AG08395 (cell line): Measurements from ENCODE around the gene SGSM2.

Experiments
- DNase-seq: peaks from one replicate; pipeline ENCODE4 v3.0.0; 2012; ENCODE audit warnings: mixed read lengths, low spot score

The SGSM2 gene

DNA sequence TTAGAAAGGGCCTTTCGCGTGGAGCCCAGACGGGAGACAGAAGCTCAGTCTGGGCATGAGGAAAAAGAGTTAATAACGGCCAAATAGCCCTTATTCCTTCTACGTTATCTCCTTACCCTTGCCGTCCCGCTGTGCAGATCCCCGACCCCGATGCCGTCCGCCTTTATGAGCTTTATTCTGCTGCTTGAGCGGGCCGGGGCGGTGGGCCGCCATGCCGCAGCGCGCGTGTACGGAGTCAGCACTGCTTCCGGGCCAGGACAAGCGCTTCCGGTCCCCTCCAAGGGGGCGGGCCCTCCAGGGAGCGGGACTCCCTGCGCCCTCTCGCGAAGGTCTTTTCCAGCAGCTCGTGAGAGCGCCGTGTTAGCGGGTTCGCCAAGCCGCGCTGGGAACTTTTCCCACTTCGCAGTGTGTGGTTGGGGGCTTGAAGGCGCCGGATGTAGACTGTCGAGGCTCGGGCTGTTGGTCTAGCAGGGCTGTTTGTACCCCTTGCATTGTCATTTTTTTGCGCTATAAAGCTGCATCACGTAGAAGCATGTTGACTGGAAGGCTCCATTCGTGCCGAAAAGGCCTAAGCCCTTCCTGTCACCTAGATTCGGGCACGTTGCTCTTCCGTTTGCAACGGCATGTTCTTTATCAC, 968 bp upstream of the SGSM2 start, which contains the start of gene TSR1:
Gene TSR1, minus strand, starts transcription at position 243 of the 637 bp plus-strand sequence. Its CDS starts 30 bp downstream, at position 213.
- DNase-seq: peak; percentile 98

DNA sequence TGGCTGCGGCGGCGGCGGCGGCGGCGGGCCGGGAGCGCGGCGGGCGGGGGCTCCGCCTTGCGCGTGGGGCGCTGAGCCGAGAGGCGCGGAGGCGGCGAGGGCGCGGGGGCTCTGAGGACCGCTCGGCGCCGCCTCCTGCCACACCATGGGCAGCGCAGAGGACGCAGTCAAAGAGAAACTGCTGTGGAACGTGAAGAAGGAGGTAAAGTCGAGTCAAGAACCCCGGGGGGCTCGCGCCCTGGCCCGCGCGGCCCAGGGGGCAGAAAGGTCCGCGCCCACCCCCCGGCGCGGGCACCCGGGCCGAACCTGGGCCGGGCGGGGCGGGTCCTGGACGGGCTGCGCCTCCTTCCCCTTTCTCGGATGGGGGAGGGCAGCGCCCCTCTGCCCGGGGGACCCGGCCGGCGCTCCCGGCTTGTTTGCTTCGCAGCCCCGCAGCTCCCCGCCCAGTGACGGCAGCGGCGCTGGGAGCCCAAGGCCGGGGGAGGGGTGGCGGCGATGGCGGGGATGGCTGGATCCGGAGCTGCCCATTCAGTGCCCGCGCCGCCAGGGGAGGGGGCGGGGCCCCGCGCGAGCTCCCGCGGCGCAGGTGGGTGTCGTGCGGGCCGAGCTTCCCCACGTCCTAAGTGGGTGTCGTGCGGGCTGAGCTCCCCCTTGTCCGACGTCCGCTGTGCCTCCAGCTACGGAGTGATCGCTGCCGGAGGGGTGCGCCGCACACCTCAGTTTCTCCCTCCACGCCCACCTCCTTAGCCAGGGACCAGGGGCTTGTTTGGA, 428 bp downstream of the SGSM2 start:
- DNase-seq: peak; percentile 85

- DNase-seq: no peak
Observed at GRCh38 chr17:2338315-2338657, 985 bp downstream of the SGSM2 start.

GRCh38 chr17:2343421-2343820, 6.1 kb downstream of the SGSM2 start:
- no peak for DNase-seq

DNA sequence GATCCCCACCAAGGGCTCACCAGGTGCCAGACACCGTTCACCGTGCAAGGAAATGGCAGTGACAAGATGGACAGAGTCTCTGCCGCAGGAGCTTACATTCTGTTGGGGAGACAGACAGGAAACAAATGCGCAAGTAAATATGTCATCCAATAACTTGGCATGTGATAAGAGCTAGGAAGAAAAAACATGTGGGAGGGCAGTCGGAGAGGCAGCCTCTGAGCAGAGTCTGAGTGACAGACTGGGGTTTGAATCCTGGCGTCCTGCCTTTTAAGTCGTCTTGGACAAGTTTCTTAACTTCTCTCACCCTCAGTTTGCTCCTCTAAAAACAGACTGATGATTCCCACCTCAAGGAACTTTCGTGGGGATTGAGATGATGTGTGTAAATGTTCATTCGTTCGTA, 7.2 kb downstream of the SGSM2 start:
- DNase-seq: no peak

DNA sequence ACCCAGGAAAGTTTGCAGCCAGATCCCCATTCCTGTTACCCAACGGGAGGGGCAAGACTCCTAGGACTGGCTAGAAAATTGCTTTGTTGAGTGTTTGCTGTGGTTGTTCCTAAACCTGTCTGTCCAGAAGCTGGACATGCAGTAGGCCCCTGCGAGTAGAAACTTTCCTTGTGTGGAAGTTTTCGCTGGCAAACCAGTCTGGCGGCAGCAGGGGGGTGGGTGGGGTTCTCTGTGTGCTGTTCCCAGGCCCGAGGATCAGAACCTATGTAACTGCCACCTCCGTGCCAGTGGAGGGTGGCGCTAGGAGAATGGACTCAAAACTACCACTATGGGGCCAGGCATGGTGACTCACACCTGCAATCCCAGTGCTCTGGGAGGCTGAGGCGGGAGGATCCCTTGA, 9.2 kb downstream of the SGSM2 start:
- DNase-seq: no peak

DNA sequence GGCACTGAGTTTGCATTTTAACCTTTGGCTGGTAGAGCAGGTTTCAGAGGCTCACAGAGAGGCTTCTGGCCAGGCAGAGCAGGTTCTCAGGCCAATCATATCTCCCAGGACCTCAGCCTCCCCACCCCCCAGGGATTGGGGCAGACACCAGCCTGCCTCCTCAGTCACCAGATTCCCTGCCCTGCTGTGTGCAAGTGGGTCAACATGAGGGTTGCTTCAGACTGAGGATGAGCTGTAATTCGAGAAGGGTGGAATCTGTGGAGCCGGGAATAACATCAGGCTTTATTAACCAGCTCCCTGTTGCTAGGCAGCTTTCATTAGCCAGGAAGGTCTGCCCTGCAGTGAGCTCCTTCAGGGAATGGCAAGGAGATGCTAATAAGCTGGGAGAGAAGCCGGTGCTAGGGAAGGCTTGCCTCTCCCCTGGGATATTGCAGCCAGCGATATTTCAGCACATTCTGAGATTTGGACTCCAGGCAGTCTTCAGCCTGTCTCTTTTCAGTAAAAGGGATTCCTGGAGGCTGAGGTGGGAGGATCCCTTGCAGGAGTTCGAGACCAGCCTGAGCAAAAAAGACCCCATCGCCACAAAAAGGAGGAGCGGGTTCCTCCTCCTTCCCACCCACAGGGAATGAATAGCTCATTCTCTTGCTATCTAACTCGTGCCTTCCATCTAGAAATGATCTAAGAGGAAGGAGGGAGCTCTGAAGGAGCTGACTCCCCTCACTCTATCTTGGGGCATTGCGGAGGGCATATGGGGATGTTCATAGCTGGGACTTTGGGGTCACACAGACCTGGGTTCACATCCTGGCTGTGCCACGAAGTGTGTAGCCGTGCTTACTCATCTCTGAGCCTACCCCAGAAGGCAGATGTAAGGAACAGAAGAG, 10.7 kb downstream of the SGSM2 start:
- peak; percentile 84 for DNase-seq

GRCh38 chr17:2351269-2351668, 14.0 kb downstream of the SGSM2 start:
- no peak for DNase-seq

GRCh38 chr17:2354311-2354710, 17.0 kb downstream of the SGSM2 start:
- no peak for DNase-seq

- no peak for DNase-seq
Observed at GRCh38 chr17:2357237-2357636, 19.9 kb downstream of the SGSM2 start.

DNA sequence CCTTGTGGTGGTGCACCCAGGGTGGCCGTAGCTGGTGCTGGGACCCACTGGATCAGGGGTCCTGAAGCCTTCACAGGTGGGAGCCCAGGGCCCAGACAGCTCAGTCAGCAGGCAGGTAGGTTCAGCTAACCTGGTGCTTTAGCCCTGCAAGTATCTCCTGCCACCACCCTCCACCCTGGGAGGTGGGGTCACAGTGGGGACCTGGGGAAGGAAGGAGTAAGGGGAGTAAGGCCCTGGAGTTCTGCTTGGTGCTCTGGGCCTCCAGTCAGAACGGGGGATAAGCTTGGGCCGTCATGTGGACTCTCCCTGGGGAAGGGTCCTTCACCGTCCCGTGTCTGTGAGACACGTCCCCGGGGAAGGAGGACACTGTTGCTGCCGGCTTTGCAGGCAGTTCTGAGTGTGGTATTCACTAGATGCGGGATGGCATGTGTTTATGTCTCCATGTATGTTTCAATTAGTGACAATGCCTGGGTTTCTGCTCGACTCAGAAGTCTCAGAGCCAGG, 20.7 kb downstream of the SGSM2 start:
- DNase-seq: no peak

GRCh38 chr17:2361010-2361760, 23.9 kb downstream of the SGSM2 start:
- no peak for DNase-seq

GRCh38 chr17:2362016-2362415, 24.7 kb downstream of the SGSM2 start:
- DNase-seq: no peak

GRCh38 chr17:2362416-2362815, 25.1 kb downstream of the SGSM2 start:
- no peak for DNase-seq

DNA sequence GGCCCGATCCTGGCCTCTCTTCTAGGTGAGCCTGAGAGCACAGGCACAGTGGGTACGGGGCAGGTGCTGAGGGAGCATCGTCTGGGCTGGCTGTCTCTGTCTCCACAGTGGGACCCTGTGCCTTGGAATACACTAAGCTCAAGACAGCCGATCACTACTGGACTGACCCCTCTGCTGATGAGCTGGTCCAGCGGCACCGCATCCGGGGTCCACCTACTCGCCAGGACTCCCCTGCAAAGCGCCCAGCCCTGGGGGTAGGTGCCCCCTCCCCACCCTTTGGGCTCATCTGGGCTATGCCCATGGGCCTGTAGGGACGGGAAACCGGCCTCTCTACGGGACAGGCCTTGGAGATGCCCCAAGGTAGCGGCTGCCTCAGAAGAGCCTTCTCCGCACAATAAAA, 25.6 kb downstream of the SGSM2 start:
- no peak for DNase-seq

DNA sequence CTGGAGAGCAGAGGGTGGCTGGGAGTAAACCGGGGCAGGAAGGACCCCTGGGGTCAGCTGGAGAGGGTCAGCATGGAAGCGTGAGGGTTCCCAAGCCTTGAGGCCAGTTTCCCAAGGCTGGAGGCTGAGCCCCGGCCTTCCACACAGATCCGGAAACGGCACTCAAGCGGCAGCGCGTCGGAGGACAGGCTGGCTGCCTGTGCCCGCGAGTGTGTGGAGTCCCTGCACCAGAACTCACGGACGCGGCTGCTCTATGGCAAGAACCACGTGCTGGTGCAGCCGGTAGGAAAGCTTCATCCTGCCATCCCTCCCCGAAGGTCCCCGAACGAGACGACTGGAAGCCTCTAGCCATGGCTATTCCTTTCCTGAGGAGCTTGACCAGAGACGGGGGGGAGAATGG, 26.0 kb downstream of the SGSM2 start:
- DNase-seq: no peak

DNA sequence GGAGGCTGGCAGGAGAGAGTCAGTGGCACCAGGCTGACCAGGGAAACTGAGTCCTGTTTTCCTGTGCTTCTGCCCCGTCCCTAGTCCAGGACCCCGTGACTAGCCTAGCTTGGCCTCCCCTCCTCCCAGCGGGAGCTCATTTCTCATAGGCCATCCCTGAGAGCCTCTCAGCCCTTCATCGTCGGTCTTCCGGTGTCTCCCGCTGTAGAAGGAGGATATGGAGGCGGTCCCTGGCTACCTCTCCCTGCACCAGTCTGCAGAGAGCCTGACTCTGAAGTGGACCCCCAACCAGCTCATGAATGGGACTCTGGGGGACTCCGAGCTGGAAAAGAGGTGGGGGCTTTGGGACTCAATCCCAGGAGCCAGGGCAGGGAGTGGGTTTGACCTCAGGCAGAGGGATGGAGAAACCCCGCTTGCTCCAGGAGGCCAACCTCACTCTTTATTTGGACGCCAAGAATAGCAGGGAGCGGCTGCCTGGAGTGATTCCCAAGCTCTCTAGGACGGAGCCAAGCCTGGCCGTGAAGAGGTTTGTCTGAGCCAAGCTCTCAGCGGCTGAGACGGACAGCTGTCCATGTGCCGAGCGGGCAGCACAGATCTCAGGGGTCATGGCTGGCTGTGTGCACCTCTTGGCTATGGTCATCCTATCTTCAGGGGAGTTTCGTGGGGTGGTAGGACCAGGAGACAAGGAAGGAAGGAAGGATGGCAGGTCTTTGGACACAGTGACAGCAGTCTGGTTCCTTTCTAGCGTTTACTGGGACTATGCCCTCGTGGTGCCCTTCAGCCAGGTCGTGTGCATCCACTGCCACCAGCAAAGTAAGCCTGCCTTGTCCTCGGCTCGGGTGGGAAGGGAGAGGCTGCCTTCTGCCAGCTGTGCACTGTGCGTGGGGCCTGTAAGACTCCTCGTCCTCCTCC, 26.8 kb downstream of the SGSM2 start:
- DNase-seq: no peak

DNA sequence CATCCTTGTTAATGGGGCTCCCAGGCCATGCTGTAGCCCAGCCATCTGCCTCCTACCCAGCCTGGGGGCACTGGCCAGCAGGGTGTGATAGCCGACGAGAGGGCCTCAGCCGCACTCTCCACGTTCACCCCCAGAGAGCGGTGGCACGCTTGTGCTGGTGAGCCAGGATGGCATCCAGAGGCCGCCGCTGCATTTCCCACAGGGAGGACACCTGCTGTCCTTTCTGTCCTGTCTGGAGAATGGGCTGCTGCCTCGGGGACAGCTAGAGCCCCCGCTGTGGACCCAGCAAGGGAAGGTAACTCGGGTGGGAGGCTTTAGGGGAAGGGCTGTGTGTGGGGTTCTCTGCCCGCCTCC, 27.4 kb downstream of the SGSM2 start:
- no peak for DNase-seq

GRCh38 chr17:2365132-2365531, 27.8 kb downstream of the SGSM2 start:
- DNase-seq: no peak

- DNase-seq: no peak
Observed at GRCh38 chr17:2366747-2367494, 29.6 kb downstream of the SGSM2 start.
